ENCODE data around the gene EIF4G3.
A peak's percentile ranks its signal among the peaks of the same experiment; 100 is the strongest.

Gene EIF4G3

DNA sequence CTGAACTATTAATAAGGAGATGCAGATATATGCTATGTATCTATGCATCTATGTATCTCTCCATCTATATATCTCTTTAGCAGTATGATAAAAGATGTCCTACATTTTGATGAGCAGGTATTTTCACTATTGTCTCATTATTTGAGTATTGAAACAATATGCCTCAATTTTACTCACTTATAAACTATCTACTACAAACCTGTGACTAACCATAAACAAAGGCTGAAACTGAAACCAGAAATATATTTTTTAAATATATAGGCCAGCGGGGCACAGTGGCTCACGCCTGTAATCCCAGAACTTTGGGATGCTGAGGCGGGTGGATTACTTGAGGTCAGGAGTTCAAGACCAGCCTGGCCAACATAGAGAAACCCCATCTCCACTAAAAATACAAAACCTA is 22.0 kb downstream of the EIF4G3 start:
- DNase-seq: peak in 1 of 3 donors; percentile 31
- ChIA-PET POLR2A (no interaction called here), CTCF (no interaction called here)
- Histone ChIP-seq H3K27me3 (replicated peaks in 2 of 5; ENCODE audit: control insufficient read depth in 4 of 5, insufficient read depth in 5 of 5, low read length in 4 of 5) (no peaks in the 10 kb centered on the region), H3K9me3 (ENCODE audit: control extremely low read depth in 1 of 5, control insufficient read depth in 4 of 5, insufficient read depth in 2 of 5, low read depth in 1 of 5, low read length in 4 of 5) (no peaks in the 10 kb centered on the region), H3K36me3 (ENCODE audit: control insufficient read depth in 4 of 4, insufficient read depth in 4 of 4, low read length in 3 of 4) (peaks cover 0 to 3% (median under 1%) of the 10 kb centered on the region in 4 experiments), H3K4me1 (ENCODE audit: control extremely low read depth in 1 of 4, control insufficient read depth in 4 of 4, insufficient read depth in 4 of 4, low read length in 3 of 4) (peaks cover 8 to 66% (median 31%) of the 10 kb centered on the region in 4 experiments), H3K4me3 (ENCODE audit: control insufficient read depth in 1 of 7, extremely low read depth in 1 of 7, insufficient read depth in 4 of 7, low read depth in 2 of 7, low read length in 6 of 7) (peak overlapping the region in 5 of 7 experiments; percentile 38 to 69 (median 51)), H3K27ac (ENCODE audit: insufficient read depth in 1 of 2, low read depth in 1 of 2, low read length in 2 of 2, poor library complexity in 1 of 2, severe bottlenecking in 2 of 2) (peak overlapping the region; percentile 76 to 80)
- no CpG with 5 or more reads among the region's 3 CpGs for WGBS (ENCODE audit: insufficient coverage)

DNA sequence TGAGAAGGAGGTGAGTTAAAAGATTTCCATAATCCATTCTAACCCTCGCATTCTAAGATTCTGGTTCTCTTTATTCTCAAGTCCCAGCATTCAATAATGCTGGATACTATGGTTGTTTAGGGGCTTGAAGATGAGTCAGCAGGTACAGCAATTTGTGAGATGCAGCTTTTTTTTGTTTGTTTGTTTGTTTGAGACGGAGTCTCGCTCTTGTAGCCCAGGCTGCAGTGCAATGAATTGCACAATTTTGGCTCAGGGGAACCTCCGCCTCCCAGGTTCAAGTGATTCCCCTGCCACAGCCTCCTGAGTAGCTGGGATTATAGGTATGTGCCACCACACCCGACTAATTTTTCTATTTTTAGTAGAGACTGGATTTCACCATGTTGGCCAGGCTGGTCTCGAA is 23.3 kb downstream of the EIF4G3 start:
- H3K9me3 ChIP-seq (ENCODE audit: control extremely low read depth in 1 of 5, control insufficient read depth in 4 of 5, insufficient read depth in 2 of 5, low read depth in 1 of 5, low read length in 4 of 5): no peaks in the 10 kb centered on the region
- CTCF ChIA-PET: interaction anchor here (0.9 to 3.0 kb wide), 3 partner anchors 9 to 42 kb away, joined by 3 to 8 read pairs (median 6); no protein-coding TSS in a partner anchor
- POLR2A ChIA-PET: no interaction called here
- H3K4me1 ChIP-seq (ENCODE audit: control extremely low read depth in 1 of 4, control insufficient read depth in 4 of 4, insufficient read depth in 4 of 4, low read length in 3 of 4): peaks cover 13 to 78% (median 36%) of the 10 kb centered on the region in 4 experiments
- H3K4me3 ChIP-seq (ENCODE audit: control insufficient read depth in 1 of 7, extremely low read depth in 1 of 7, insufficient read depth in 4 of 7, low read depth in 2 of 7, low read length in 6 of 7): peak overlapping the region in 3 of 7 experiments; percentile 13 to 69 (median 23)
- H3K27me3 ChIP-seq (replicated peaks in 2 of 5; ENCODE audit: control insufficient read depth in 4 of 5, insufficient read depth in 5 of 5, low read length in 4 of 5): no peaks in the 10 kb centered on the region
- peak in 2 of 3 donors; percentile 39 to 56 for DNase-seq
- 100% methylated on average over 2 of the region's 6 CpGs for WGBS (ENCODE audit: insufficient coverage)
- H3K36me3 ChIP-seq (ENCODE audit: control insufficient read depth in 4 of 4, insufficient read depth in 4 of 4, low read length in 3 of 4): peaks cover 0 to 4% (median 0%) of the 10 kb centered on the region in 4 experiments
- H3K27ac ChIP-seq (ENCODE audit: insufficient read depth in 1 of 2, low read depth in 1 of 2, low read length in 2 of 2, poor library complexity in 1 of 2, severe bottlenecking in 2 of 2): peak overlapping the region; percentile 76 to 80

DNA sequence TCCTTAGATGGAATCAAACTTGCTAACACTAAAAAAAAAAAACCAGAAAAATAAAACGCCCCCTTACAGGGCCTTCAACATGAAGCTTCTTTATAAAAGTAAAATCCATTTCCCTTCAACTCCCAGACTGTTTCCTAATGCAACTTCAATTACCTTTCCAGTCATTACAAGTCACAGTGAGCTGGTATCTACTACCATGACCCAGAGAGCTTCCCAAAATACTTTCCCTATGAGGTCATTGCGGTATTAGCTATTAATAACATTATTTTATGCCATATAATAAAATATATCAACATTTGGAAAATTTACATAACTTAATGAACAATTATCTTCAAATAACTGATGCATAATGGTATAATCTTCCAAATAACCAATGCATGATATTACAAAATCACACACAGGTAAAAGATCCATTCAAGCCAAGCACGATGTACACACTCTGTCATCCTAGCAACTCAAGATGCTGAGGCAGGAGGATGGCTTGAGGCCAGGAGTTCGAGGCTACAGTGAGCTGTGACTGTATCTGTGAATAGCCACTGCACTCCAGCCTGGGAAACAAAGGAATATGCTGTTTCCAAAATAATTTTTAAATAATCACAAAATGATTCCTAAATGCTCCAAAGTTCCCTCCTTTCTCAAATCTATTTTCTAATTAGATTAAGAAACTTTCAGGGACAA is 24.1 kb downstream of the EIF4G3 start:
- POLR2A ChIA-PET: no interaction called here

DNA sequence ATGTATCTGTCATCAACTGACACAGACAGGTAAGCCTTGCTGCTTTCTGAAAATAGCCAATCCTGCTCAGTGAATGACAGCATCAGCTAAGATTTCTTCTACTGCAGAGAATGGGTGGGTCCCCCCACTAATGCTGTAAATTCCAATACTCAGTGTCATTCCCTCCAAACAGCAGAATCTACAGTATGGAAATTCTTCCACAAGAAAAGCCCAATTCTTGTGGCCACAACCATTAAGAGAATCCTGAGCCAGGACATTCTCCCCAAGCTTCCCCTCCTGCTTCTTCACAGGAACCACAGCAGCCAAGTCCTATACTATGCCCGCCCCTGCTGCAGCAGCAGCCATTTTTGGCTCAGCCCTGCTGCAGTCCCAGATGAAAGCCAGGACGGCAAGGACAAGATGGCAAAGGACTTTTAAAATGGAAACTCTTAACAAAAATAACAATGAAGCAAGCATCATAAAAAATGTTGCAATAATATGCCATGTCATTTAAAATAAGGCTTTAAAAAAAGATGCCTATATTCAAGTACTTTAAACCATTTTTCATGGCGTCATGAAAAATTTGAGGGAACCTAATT is 26.8 kb downstream of the EIF4G3 start:
- Histone ChIP-seq H3K36me3 (ENCODE audit: control insufficient read depth in 4 of 4, insufficient read depth in 4 of 4, low read length in 3 of 4) (peaks cover under 1 to 10% (median 2%) of the 10 kb centered on the region in 4 experiments), H3K27me3 (replicated peaks in 2 of 5; ENCODE audit: control insufficient read depth in 4 of 5, insufficient read depth in 5 of 5, low read length in 4 of 5) (no peaks in the 10 kb centered on the region), H3K4me3 (ENCODE audit: control insufficient read depth in 1 of 7, extremely low read depth in 1 of 7, insufficient read depth in 4 of 7, low read depth in 2 of 7, low read length in 6 of 7) (peak overlapping the region in 2 of 7 experiments; percentile 9 to 53), H3K9me3 (ENCODE audit: control extremely low read depth in 1 of 5, control insufficient read depth in 4 of 5, insufficient read depth in 2 of 5, low read depth in 1 of 5, low read length in 4 of 5) (no peaks in the 10 kb centered on the region), H3K27ac (ENCODE audit: insufficient read depth in 1 of 2, low read depth in 1 of 2, low read length in 2 of 2, poor library complexity in 1 of 2, severe bottlenecking in 2 of 2) (peak overlapping the region; percentile 88 to 93), H3K4me1 (ENCODE audit: control extremely low read depth in 1 of 4, control insufficient read depth in 4 of 4, insufficient read depth in 4 of 4, low read length in 3 of 4) (peaks cover 13 to 53% (median 22%) of the 10 kb centered on the region in 4 experiments)
- DNase-seq: peak in 2 of 3 donors; percentile 29 to 50
- ChIA-PET CTCF (no interaction called here), POLR2A (interaction anchor here (0.8 to 0.9 kb wide), 2 partner anchors 13 to 16 kb away, joined by 3 read pairs; no protein-coding TSS in a partner anchor)
- WGBS (ENCODE audit: insufficient coverage): no CpG with 5 or more reads among the region's 3 CpGs

More for the DNA sequence above, 24.1 kb downstream of the EIF4G3 start:
- Histone ChIP-seq H3K36me3 (ENCODE audit: control insufficient read depth in 4 of 4, insufficient read depth in 4 of 4, low read length in 3 of 4) (peaks cover 0 to 10% (median under 1%) of the 10 kb centered on the region in 4 experiments), H3K4me3 (ENCODE audit: control insufficient read depth in 1 of 7, extremely low read depth in 1 of 7, insufficient read depth in 4 of 7, low read depth in 2 of 7, low read length in 6 of 7) (peak overlapping the region in 2 of 7 experiments; percentile 13 to 69), H3K4me1 (ENCODE audit: control extremely low read depth in 1 of 4, control insufficient read depth in 4 of 4, insufficient read depth in 4 of 4, low read length in 3 of 4) (peaks cover 13 to 71% (median 33%) of the 10 kb centered on the region in 4 experiments), H3K27ac (ENCODE audit: insufficient read depth in 1 of 2, low read depth in 1 of 2, low read length in 2 of 2, poor library complexity in 1 of 2, severe bottlenecking in 2 of 2) (peak overlapping the region; percentile 30 to 80), H3K9me3 (ENCODE audit: control extremely low read depth in 1 of 5, control insufficient read depth in 4 of 5, insufficient read depth in 2 of 5, low read depth in 1 of 5, low read length in 4 of 5) (no peaks in the 10 kb centered on the region), H3K27me3 (replicated peaks in 2 of 5; ENCODE audit: control insufficient read depth in 4 of 5, insufficient read depth in 5 of 5, low read length in 4 of 5) (no peaks in the 10 kb centered on the region)
- CTCF ChIA-PET: interaction anchor here (0.9 to 3.0 kb wide), 5 partner anchors 10 to 43 kb away, joined by 3 to 8 read pairs (median 3); no protein-coding TSS in a partner anchor
- 100% methylated on average over 1 of the region's 4 CpGs for WGBS (ENCODE audit: insufficient coverage)
- DNase-seq: no peak

DNA sequence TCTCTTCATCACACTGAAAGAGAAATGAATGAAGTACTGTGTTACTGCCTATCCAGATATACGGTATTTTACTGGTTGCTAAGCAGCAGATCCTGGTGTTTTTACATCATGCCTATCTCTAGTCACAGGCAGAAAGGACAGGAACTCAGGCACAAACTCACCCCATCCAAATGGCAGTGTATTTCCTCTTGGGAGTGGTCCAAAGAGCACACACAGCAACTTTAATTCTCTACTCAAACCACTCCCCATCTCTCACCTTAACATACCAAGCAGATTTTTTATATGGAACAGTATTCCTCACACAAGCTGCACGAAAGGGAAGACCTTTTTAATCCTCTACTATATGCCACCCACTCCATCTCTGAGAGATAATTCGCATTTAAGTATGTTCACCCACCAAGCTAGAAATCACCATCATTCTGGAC is 27.3 kb downstream of the EIF4G3 start:
- ChIA-PET POLR2A (interaction anchor here (0.5 to 0.9 kb wide), 2 partner anchors 16 to 78 kb away, joined by 3 to 4 read pairs; no protein-coding TSS in a partner anchor), CTCF (interaction anchor here (1.0 to 1.2 kb wide), 2 partner anchors 10 to 15 kb away, joined by 3 to 4 read pairs; no protein-coding TSS in a partner anchor)
- WGBS (ENCODE audit: insufficient coverage): 19% methylated on average over 2 of the region's 3 CpGs
- Histone ChIP-seq H3K27ac (ENCODE audit: insufficient read depth in 1 of 2, low read depth in 1 of 2, low read length in 2 of 2, poor library complexity in 1 of 2, severe bottlenecking in 2 of 2) (peak overlapping the region; percentile 88 to 93), H3K9me3 (ENCODE audit: control extremely low read depth in 1 of 5, control insufficient read depth in 4 of 5, insufficient read depth in 2 of 5, low read depth in 1 of 5, low read length in 4 of 5) (no peaks in the 10 kb centered on the region), H3K4me1 (ENCODE audit: control extremely low read depth in 1 of 4, control insufficient read depth in 4 of 4, insufficient read depth in 4 of 4, low read length in 3 of 4) (peaks cover 9 to 48% (median 22%) of the 10 kb centered on the region in 4 experiments), H3K36me3 (ENCODE audit: control insufficient read depth in 4 of 4, insufficient read depth in 4 of 4, low read length in 3 of 4) (peaks cover 2 to 10% (median 4%) of the 10 kb centered on the region in 4 experiments), H3K27me3 (replicated peaks in 2 of 5; ENCODE audit: control insufficient read depth in 4 of 5, insufficient read depth in 5 of 5, low read length in 4 of 5) (no peaks in the 10 kb centered on the region), H3K4me3 (ENCODE audit: control insufficient read depth in 1 of 7, extremely low read depth in 1 of 7, insufficient read depth in 4 of 7, low read depth in 2 of 7, low read length in 6 of 7) (peak overlapping the region in 2 of 7 experiments; percentile 9 to 53)
- peak; percentile 92 to 96 (median 94) for DNase-seq

DNA sequence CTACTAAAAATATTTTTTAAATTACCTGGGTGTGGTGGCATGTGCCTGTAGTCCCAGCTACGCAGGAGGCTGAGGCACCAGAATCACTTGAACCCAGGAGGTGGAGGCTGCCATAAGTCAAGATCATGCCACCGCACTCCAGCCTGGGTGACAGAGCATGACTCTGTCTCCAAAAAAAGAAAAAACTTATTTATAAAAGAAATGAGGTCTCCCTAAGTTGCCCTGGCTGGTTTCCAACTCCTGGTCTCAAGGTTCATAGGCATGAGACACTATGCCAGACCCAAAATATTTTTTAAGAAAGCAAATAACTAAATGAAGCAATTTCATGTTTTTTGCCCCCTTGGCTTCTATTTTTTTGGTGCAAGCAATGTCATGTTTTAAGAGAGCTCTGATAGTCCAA is 32.9 kb downstream of the EIF4G3 start:
- peaks cover 2 to 20% (median 5%) of the 10 kb centered on the region in 4 experiments for H3K4me1 ChIP-seq (ENCODE audit: control extremely low read depth in 1 of 4, control insufficient read depth in 4 of 4, insufficient read depth in 4 of 4, low read length in 3 of 4)
- no peak for DNase-seq
- H3K4me3 ChIP-seq (ENCODE audit: control insufficient read depth in 1 of 7, extremely low read depth in 1 of 7, insufficient read depth in 4 of 7, low read depth in 2 of 7, low read length in 6 of 7): no peak overlapping the region
- ChIA-PET POLR2A (no interaction called here), CTCF (interaction anchor here (0.8 to 1.5 kb wide), 2 partner anchors 51 to 161 kb away, joined by 3 read pairs; no protein-coding TSS in a partner anchor)
- H3K36me3 ChIP-seq (ENCODE audit: control insufficient read depth in 4 of 4, insufficient read depth in 4 of 4, low read length in 3 of 4): peaks cover 2 to 14% (median 4%) of the 10 kb centered on the region in 4 experiments
- H3K9me3 ChIP-seq (ENCODE audit: control extremely low read depth in 1 of 5, control insufficient read depth in 4 of 5, insufficient read depth in 2 of 5, low read depth in 1 of 5, low read length in 4 of 5): no peaks in the 10 kb centered on the region
- H3K27ac ChIP-seq (ENCODE audit: insufficient read depth in 1 of 2, low read depth in 1 of 2, low read length in 2 of 2, poor library complexity in 1 of 2, severe bottlenecking in 2 of 2): no peak overlapping the region
- WGBS (ENCODE audit: insufficient coverage): no CpG with 5 or more reads among the region's 2 CpGs
- no peaks in the 10 kb centered on the region for H3K27me3 ChIP-seq (replicated peaks in 2 of 5; ENCODE audit: control insufficient read depth in 4 of 5, insufficient read depth in 5 of 5, low read length in 4 of 5)
